ENCODE results near the gene RAPGEF1.
"Not testable (repeated sequence)": the region's sequence is repeated elsewhere in the genome, so short reads cannot be mapped to it uniquely, and the experiment has no call there.

Gene RAPGEF1

DNA sequence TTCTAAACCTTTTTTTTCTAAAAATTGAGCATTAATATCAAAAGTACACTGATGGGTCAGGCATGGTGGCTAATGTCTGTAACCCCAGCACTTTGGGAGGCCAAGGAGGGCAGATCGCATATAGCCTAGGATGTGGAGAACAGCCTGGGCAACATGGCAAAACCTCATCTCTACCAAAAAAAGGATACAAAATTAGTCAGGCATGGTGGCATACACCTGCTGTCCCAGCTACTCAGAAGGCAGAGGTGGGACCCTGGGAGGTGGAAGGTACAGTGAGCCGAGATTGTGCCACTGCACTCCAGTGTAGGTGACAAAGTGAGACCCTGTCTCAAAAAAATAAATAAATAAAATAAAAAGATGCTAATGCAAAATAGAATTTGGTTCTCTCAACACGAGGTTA is 49.4 kb downstream of the RAPGEF1 start:
- TF ChIP-seq, protein P1, sequence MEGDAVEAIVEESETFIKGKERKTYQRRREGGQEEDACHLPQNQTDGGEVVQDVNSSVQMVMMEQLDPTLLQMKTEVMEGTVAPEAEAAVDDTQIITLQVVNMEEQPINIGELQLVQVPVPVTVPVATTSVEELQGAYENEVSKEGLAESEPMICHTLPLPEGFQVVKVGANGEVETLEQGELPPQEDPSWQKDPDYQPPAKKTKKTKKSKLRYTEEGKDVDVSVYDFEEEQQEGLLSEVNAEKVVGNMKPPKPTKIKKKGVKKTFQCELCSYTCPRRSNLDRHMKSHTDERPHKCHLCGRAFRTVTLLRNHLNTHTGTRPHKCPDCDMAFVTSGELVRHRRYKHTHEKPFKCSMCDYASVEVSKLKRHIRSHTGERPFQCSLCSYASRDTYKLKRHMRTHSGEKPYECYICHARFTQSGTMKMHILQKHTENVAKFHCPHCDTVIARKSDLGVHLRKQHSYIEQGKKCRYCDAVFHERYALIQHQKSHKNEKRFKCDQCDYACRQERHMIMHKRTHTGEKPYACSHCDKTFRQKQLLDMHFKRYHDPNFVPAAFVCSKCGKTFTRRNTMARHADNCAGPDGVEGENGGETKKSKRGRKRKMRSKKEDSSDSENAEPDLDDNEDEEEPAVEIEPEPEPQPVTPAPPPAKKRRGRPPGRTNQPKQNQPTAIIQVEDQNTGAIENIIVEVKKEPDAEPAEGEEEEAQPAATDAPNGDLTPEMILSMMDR (IDR thresholded peaks at IDR 0.05; ENCODE audit: insufficient read depth, low read length, missing control alignments): no peak
- ChIA-PET CTCF (interaction anchor here (1.0 kb wide), 1 partner anchor 50 kb away, joined by 3 read pairs; the partner anchor contains the start of gene RAPGEF1), POLR2A (no interaction called here)
- DNase-seq (ENCODE audit: low read depth, low spot score): no peak
- H3K4me3 ChIP-seq (ENCODE audit: low read depth, low read length): no peak overlapping the region

GRCh38 chr9:131688377-131688776 is 51.5 kb downstream of the RAPGEF1 start:
- TF ChIP-seq, protein P1 (IDR thresholded peaks at IDR 0.05; ENCODE audit: insufficient read depth, low read length, missing control alignments): no peak
- H3K4me3 ChIP-seq (ENCODE audit: low read depth, low read length): no peak overlapping the region
- CTCF ChIA-PET: interaction anchor here (1.8 kb wide), 1 partner anchor 9 kb away, joined by 5 read pairs; no protein-coding TSS in a partner anchor
- POLR2A ChIA-PET: no interaction called here
- DNase-seq (ENCODE audit: low read depth, low spot score): no peak

GRCh38 chr9:131685753-131686706 is 53.8 kb downstream of the RAPGEF1 start:
- H3K4me3 ChIP-seq (ENCODE audit: low read depth, low read length): no peak overlapping the region

GRCh38 chr9:131683094-131683493 is 56.8 kb downstream of the RAPGEF1 start:
- POLR2A ChIA-PET; CTCF ChIA-PET; DNase-seq (ENCODE audit: low read depth, low spot score); H3K4me3 ChIP-seq (ENCODE audit: low read depth, low read length): not testable (repeated sequence)

More at GRCh38 chr9:131685753-131686706, 53.8 kb downstream of the RAPGEF1 start:
- DNase-seq (ENCODE audit: low read depth, low spot score): no peak
- CTCF ChIA-PET: interaction anchor here (1.1 kb wide), 1 partner anchor 54 kb away, joined by 4 read pairs; the partner anchor contains the start of gene RAPGEF1
- POLR2A ChIA-PET: no interaction called here
- TF ChIP-seq, protein P1 (IDR thresholded peaks at IDR 0.05; ENCODE audit: insufficient read depth, low read length, missing control alignments): no peak

DNA sequence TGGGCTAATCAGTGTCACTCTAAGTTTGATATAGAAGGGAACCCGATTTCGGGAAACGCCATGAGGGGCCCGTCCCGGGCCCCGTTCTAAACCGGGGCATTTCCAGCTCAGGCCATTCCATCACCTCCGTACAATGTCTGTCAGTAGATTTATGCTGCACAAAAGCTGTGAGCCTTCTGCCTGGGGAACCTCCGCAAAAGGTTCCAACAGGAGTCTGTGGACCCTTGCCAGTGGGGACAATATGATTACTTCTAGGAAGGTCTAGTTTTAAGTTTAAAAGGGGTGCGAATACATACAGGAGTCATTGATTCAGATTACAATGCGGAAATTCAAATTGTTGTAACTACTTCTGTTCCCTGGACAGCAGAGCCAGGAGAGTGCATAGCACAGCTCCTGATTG is 57.6 kb downstream of the RAPGEF1 start:
- ChIA-PET CTCF (interaction anchor here (2.4 kb wide), 1 partner anchor 14 kb away, joined by 8 read pairs; no protein-coding TSS in a partner anchor), POLR2A (no interaction called here)
- DNase-seq (ENCODE audit: low read depth, low spot score): no peak
- TF ChIP-seq, protein P1 (IDR thresholded peaks at IDR 0.05; ENCODE audit: insufficient read depth, low read length, missing control alignments): no peak
- no peak overlapping the region for H3K4me3 ChIP-seq (ENCODE audit: low read depth, low read length)

DNA sequence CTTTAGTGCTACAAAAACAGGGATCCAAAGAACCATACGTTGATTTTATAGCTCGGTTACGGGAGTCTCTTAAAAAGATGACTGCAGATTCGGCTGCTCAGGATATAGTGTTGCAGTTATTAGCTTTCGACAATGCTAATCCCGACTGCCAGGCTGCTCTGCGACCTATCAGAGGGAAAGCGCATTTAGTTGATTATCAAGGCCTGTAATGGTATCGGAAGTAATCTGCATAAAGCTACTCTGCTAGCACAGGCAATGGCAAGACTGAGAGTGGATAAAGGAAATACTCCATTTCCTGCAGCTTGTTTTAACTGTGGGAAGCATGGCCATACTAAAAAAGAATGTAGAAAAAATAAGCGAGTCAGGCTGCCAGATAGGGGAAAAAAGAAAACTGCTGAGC is 58.0 kb downstream of the RAPGEF1 start:
- CTCF ChIA-PET: interaction anchor here (2.4 kb wide), 1 partner anchor 15 kb away, joined by 8 read pairs; no protein-coding TSS in a partner anchor
- DNase-seq (ENCODE audit: low read depth, low spot score); H3K4me3 ChIP-seq (ENCODE audit: low read depth, low read length); POLR2A ChIA-PET: not testable (repeated sequence)

GRCh38 chr9:131681108-131681507 is 58.8 kb downstream of the RAPGEF1 start:
- H3K4me3 ChIP-seq (ENCODE audit: low read depth, low read length); POLR2A ChIA-PET; DNase-seq (ENCODE audit: low read depth, low spot score): not testable (repeated sequence)
- CTCF ChIA-PET: interaction anchor here (2.4 kb wide), 1 partner anchor 15 kb away, joined by 8 read pairs; no protein-coding TSS in a partner anchor
